BLaER1 treated with 17β-estradiol and CSF1 and Interleukin-3, amounts not matched to agents 10 nM and 100 nM (cell line): ENCODE results near the gene FARP1.

Experiments
- H3K27ac ChIP-seq, 11 experiments: shearing (Covaris generic); formaldehyde crosslinking; 2 replicates each; pipeline ENCODE4 v1.8.1; 2022
- H3K27me3 ChIP-seq, 11 experiments: shearing (Covaris generic); formaldehyde crosslinking; 2 replicates each; pipeline ENCODE4 v1.8.1; 2022
- H3K36me3 ChIP-seq, 11 experiments: shearing (Covaris generic); formaldehyde crosslinking; 2 replicates each; pipeline ENCODE4 v1.8.1; 2022
- H3K4me1 ChIP-seq, 10 experiments: shearing (Covaris generic); formaldehyde crosslinking; 2 replicates each; pipeline ENCODE4 v1.8.1; 2022
- H3K4me2 ChIP-seq, 11 experiments: shearing (Covaris generic); formaldehyde crosslinking; 2 replicates each; pipeline ENCODE4 v1.8.1; 2022
- H3K4me3 ChIP-seq, 10 experiments: shearing (Covaris generic); formaldehyde crosslinking; 2 replicates each; pipeline ENCODE4 v1.8.1; 2022
- H3K9ac ChIP-seq, 11 experiments: shearing (Covaris generic); formaldehyde crosslinking; 2 replicates each; pipeline ENCODE4 v1.8.1; 2022
- H3K9me3 ChIP-seq, 11 experiments: shearing (Covaris generic); formaldehyde crosslinking; replicated peaks in 1 of 11; 2 replicates each; pipeline ENCODE4 v1.8.1; 2022
- H4K20me1 ChIP-seq, 11 experiments: shearing (Covaris generic); formaldehyde crosslinking; 2 replicates each; pipeline ENCODE4 v1.8.1; 2022
- Cebpa-rat ChIP-seq, 11 experiments: shearing (Covaris generic); IDR thresholded peaks; 2 replicates each; pipeline ENCODE4 v1.8.1; 2022

The FARP1 gene

GRCh38 chr13:98401934-98402333 lies 259.0 kb downstream of the FARP1 start:
- Histone ChIP-seq H3K27ac (no peak overlapping the region), H3K36me3 (peaks cover 0 to 83% (median 5%) of the 10 kb centered on the region in 11 experiments; a peak in 7 of 22 replicates), H3K4me3 (no peak overlapping the region), H4K20me1 (no peaks in the 10 kb centered on the region), H3K27me3 (no peaks in the 10 kb centered on the region), H3K9me3 (no peaks in the 10 kb centered on the region), H3K4me2 (no peak overlapping the region), H3K4me1 (no peaks in the 10 kb centered on the region), H3K9ac (no peak overlapping the region)
- TF ChIP-seq Cebpa-rat (IDR thresholded peaks at IDR 0.05) = no peak

GRCh38 chr13:98403076-98403475 lies 260.2 kb downstream of the FARP1 start:
- Histone ChIP-seq H3K27me3 (no peaks in the 10 kb centered on the region), H3K9ac (no peak overlapping the region), H3K27ac (no peak overlapping the region), H3K4me1 (no peaks in the 10 kb centered on the region), H3K36me3 (peaks cover 0 to 74% (median 5%) of the 10 kb centered on the region in 11 experiments; a peak in 7 of 22 replicates), H4K20me1 (no peaks in the 10 kb centered on the region), H3K4me3 (no peak overlapping the region), H3K4me2 (no peak overlapping the region), H3K9me3 (no peaks in the 10 kb centered on the region)
- no peak for TF ChIP-seq Cebpa-rat (IDR thresholded peaks at IDR 0.05)

GRCh38 chr13:98405107-98405571 lies 262.2 kb downstream of the FARP1 start:
- no peak for TF ChIP-seq Cebpa-rat (IDR thresholded peaks at IDR 0.05)
- H3K27ac ChIP-seq = no peak overlapping the region
- H3K4me1 ChIP-seq = peaks cover 0 to 6% (median 2%) of the 10 kb centered on the region in 10 experiments; a peak in 12 of 20 replicates
- peaks cover 0 to 9% (median 0%) of the 10 kb centered on the region in 11 experiments; a peak in 3 of 22 replicates for H3K9me3 ChIP-seq
- no peak overlapping the region for H3K4me2 ChIP-seq
- no peak overlapping the region for H3K9ac ChIP-seq
- H3K36me3 ChIP-seq = peaks cover 0 to 68% (median 5%) of the 10 kb centered on the region in 11 experiments; a peak in 7 of 22 replicates
- no peak overlapping the region for H3K4me3 ChIP-seq
- H3K27me3 ChIP-seq = no peaks in the 10 kb centered on the region
- H4K20me1 ChIP-seq = no peaks in the 10 kb centered on the region

- no peak for TF ChIP-seq Cebpa-rat (IDR thresholded peaks at IDR 0.05)
- Histone ChIP-seq H3K9me3 (peaks cover 0 to 10% (median 0%) of the 10 kb centered on the region in 11 experiments; a peak in 3 of 22 replicates), H3K9ac (no peak overlapping the region), H3K4me2 (no peak overlapping the region), H4K20me1 (no peaks in the 10 kb centered on the region), H3K4me3 (no peak overlapping the region), H3K27ac (no peak overlapping the region), H3K27me3 (no peaks in the 10 kb centered on the region), H3K36me3 (peaks cover 0 to 63% (median 4%) of the 10 kb centered on the region in 11 experiments; a peak in 7 of 22 replicates), H3K4me1 (peaks cover 5 to 13% (median 8%) of the 10 kb centered on the region in 10 experiments)
These were observed 262.9 kb downstream of the FARP1 start for GRCh38 chr13:98405690-98406344.

GRCh38 chr13:98406427-98406826 lies 263.5 kb downstream of the FARP1 start:
- Histone ChIP-seq H3K4me2 (no peak overlapping the region), H3K36me3 (peaks cover 0 to 62% (median 4%) of the 10 kb centered on the region in 11 experiments; a peak in 7 of 22 replicates), H3K9ac (no peak overlapping the region), H3K27ac (no peak overlapping the region), H3K4me1 (peaks cover 11 to 19% (median 14%) of the 10 kb centered on the region in 10 experiments), H4K20me1 (no peaks in the 10 kb centered on the region), H3K4me3 (no peak overlapping the region), H3K27me3 (no peaks in the 10 kb centered on the region), H3K9me3 (peaks cover 0 to 10% (median 0%) of the 10 kb centered on the region in 11 experiments; a peak in 3 of 22 replicates)
- TF ChIP-seq Cebpa-rat (IDR thresholded peaks at IDR 0.05) = no peak

GRCh38 chr13:98406971-98407370 lies 264.1 kb downstream of the FARP1 start:
- no peak for TF ChIP-seq Cebpa-rat (IDR thresholded peaks at IDR 0.05)
- Histone ChIP-seq H3K9ac (no peak overlapping the region), H3K27ac (no peak overlapping the region)

GRCh38 chr13:98407575-98407974 lies 264.7 kb downstream of the FARP1 start:
- Histone ChIP-seq H3K9ac (no peak overlapping the region), H3K4me2 (no peak overlapping the region), H3K4me3 (no peak overlapping the region), H3K27me3 (no peaks in the 10 kb centered on the region), H3K27ac (no peak overlapping the region), H3K9me3 (peaks cover 0 to 10% (median 0%) of the 10 kb centered on the region in 11 experiments; a peak in 3 of 22 replicates), H4K20me1 (no peaks in the 10 kb centered on the region), H3K4me1 (peaks cover 20 to 29% (median 26%) of the 10 kb centered on the region in 10 experiments), H3K36me3 (peaks cover 0 to 51% (median 4%) of the 10 kb centered on the region in 11 experiments; a peak in 7 of 22 replicates)
- no peak for TF ChIP-seq Cebpa-rat (IDR thresholded peaks at IDR 0.05)

More at GRCh38 chr13:98406971-98407370, 264.1 kb downstream of the FARP1 start:
- H3K9me3 ChIP-seq = peaks cover 0 to 10% (median 0%) of the 10 kb centered on the region in 11 experiments; a peak in 3 of 22 replicates
- no peak overlapping the region for H3K4me3 ChIP-seq
- H3K4me1 ChIP-seq = peaks cover 14 to 22% (median 20%) of the 10 kb centered on the region in 10 experiments
- H3K36me3 ChIP-seq = peaks cover 0 to 56% (median 4%) of the 10 kb centered on the region in 11 experiments; a peak in 7 of 22 replicates
- H3K4me2 ChIP-seq = no peak overlapping the region
- no peaks in the 10 kb centered on the region for H4K20me1 ChIP-seq
- H3K27me3 ChIP-seq = no peaks in the 10 kb centered on the region

- Histone ChIP-seq H3K4me2 (no peak overlapping the region), H3K27ac (no peak overlapping the region), H3K4me3 (no peak overlapping the region), H3K27me3 (no peaks in the 10 kb centered on the region), H4K20me1 (no peaks in the 10 kb centered on the region), H3K36me3 (peaks cover under 1 to 51% (median 13%) of the 10 kb centered on the region in 11 experiments; a peak in 14 of 22 replicates), H3K9me3 (peaks cover 0 to 10% (median 0%) of the 10 kb centered on the region in 11 experiments; a peak in 4 of 22 replicates), H3K4me1 (peaks cover 25 to 40% (median 39%) of the 10 kb centered on the region in 10 experiments), H3K9ac (no peak overlapping the region)
- TF ChIP-seq Cebpa-rat (IDR thresholded peaks at IDR 0.05) = no peak
These were observed 266.4 kb downstream of the FARP1 start for GRCh38 chr13:98409281-98409680.

- Histone ChIP-seq H3K4me2 (peak overlapping the region; percentile 73 to 95 (median 84); a peak in 20 of 22 replicates), H3K27ac (no peak overlapping the region), H3K36me3 (peaks cover 12 to 61% (median 22%) of the 10 kb centered on the region in 11 experiments; a peak in 21 of 22 replicates), H3K27me3 (no peaks in the 10 kb centered on the region), H3K4me1 (peaks cover 25 to 40% (median 39%) of the 10 kb centered on the region in 10 experiments), H3K4me3 (peak overlapping the region in 1 of 10 experiments; percentile 52; a peak in 1 of 20 replicates), H3K9me3 (peaks cover 0 to 13% (median 1%) of the 10 kb centered on the region in 11 experiments; a peak in 8 of 22 replicates), H3K9ac (no peak overlapping the region), H4K20me1 (no peaks in the 10 kb centered on the region)
- TF ChIP-seq Cebpa-rat (IDR thresholded peaks at IDR 0.05) = no peak
These were observed 267.7 kb downstream of the FARP1 start for GRCh38 chr13:98410612-98411011.
